HepG2 (cell line): Measurements from ENCODE around the gene NBPF1. TPM values are rescaled to one million over a fixed set of nuclear protein-coding genes. Genes with fewer than 3 reads are reported as not detected.

Source experiments
- CBX2 ChIP-seq, 2 experiments: fragments of 200-600 bp in 1 of 2; sonication (generic); formaldehyde crosslinking in 1 of 2; IDR thresholded peaks; 2 replicates each; pipeline versions ENCODE4 v1.7.0 to v1.8.1; 2018 to 2022; ENCODE audit warnings: low read depth in 2 of 2, low read length in 1 of 2, mild to moderate bottlenecking in 1 of 2, missing genetic modification reagents in 1 of 2
- CC2D1A ChIP-seq: sonication (generic); formaldehyde crosslinking; IDR thresholded peaks from 2 replicates; pipeline ENCODE4 v1.8.1; 2023; ENCODE audit warnings: mild to moderate bottlenecking, missing genetic modification reagents
- EP300 ChIP-seq, 3 experiments: sonication (generic) in 1 of 3; formaldehyde crosslinking in 1 of 3; IDR thresholded peaks; 2 replicates each; pipeline versions ENCODE4 v1.5.1 to v1.6.1; 2011 to 2020; ENCODE audit warnings: low read depth in 2 of 3, low read length in 2 of 3, borderline replicate concordance in 1 of 3, improper control_type of control experiment in 1 of 3, mild to moderate bottlenecking in 1 of 3, missing genetic modification reagents in 1 of 3, moderate library complexity in 1 of 3
- FOXM1 ChIP-seq: sonication (generic); formaldehyde crosslinking; IDR thresholded peaks from 2 replicates; pipeline ENCODE4 v1.5.0; 2020; ENCODE audit warnings: missing genetic modification reagents
- JUND ChIP-seq: sonication (generic); formaldehyde crosslinking; IDR thresholded peaks from 2 replicates; pipeline ENCODE4 v1.8.0; 2022; ENCODE audit warnings: mild to moderate bottlenecking, missing genetic modification reagents
- MEIS2 ChIP-seq: sonication (generic); formaldehyde crosslinking; IDR thresholded peaks from 2 replicates; pipeline ENCODE4 v1.9.0; 2021; ENCODE audit warnings: mild to moderate bottlenecking, missing genetic modification reagents
- RBFOX2 ChIP-seq: fragments of 200-400 bp; formaldehyde crosslinking; IDR thresholded peaks from 2 replicates; pipeline ENCODE4 v1.6.1; 2017; ENCODE audit warnings: low read depth, mild to moderate bottlenecking, low read length
- SNAI1 ChIP-seq: sonication (generic); formaldehyde crosslinking; IDR thresholded peaks from 2 replicates; pipeline ENCODE4 v1.5.0; 2020; ENCODE audit warnings: mild to moderate bottlenecking, missing genetic modification reagents, borderline replicate concordance
- ZNF180 ChIP-seq: sonication (generic); formaldehyde crosslinking; IDR thresholded peaks from 2 replicates; pipeline ENCODE4 v1.4.0; 2020; ENCODE audit warnings: low read depth, missing genetic modification reagents, borderline replicate concordance
- ZNF24 ChIP-seq: fragments of 450-650 bp; IDR thresholded peaks from 2 replicates; pipeline ENCODE4 v1.6.1; 2017; ENCODE audit warnings: antibody characterized with exemption, mild to moderate bottlenecking
- ZNF317 ChIP-seq: sonication (generic); formaldehyde crosslinking; IDR thresholded peaks from 2 replicates; pipeline ENCODE4 v1.5.0; 2020; ENCODE audit warnings: mild to moderate bottlenecking, missing genetic modification reagents
- ZNF468 ChIP-seq: sonication (generic); formaldehyde crosslinking; IDR thresholded peaks from 2 replicates; pipeline ENCODE4 v1.8.0; 2022; ENCODE audit warnings: mild to moderate bottlenecking, moderate library complexity, missing genetic modification reagents
- polyA plus RNA-seq, 8 experiments: library from polyadenylated mRNA; depleted of rRNA in 3 of 8; stranded (reverse) in 7 of 8; unstranded in 1 of 8; fragments of >200 nt; fragmentation: Illumina TruSeq in 4 of 8; extraction: Trizol in 4 of 8; gene quantifications; 2 replicates each; pipeline versions ENCODE4 v1.2.1 to v1.2.3, GENCODE V29; 2011 to 2016; ENCODE audit warnings: low read depth in 4 of 8, missing spikeins in 1 of 8, mixed read lengths in 1 of 8; ENCODE audit not compliant: insufficient read depth in 1 of 8
- total RNA-seq, 5 experiments: library from RNA; depleted of rRNA; stranded (reverse); fragments of >200 nt; fragmentation: Illumina TruSeq; extraction: Trizol; gene quantifications; 2 replicates each; pipeline ENCODE4 v1.2.3, GENCODE V29; 2016; ENCODE audit warnings: low read depth in 1 of 5
- TF ChIP-seq, protein P1 (sequence below): sonication (generic); formaldehyde crosslinking; IDR thresholded peaks from 2 replicates; pipeline ENCODE4 v1.4.0; 2020; ENCODE audit warnings: mild to moderate bottlenecking, missing genetic modification reagents
- TF ChIP-seq, protein P2 (sequence below): sonication (generic); formaldehyde crosslinking; IDR thresholded peaks from 2 replicates; pipeline ENCODE4 v1.5.0; 2020; ENCODE audit warnings: mild to moderate bottlenecking, missing genetic modification reagents
- TF ChIP-seq, protein P3 (sequence below): sonication (generic); formaldehyde crosslinking; IDR thresholded peaks from 2 replicates; pipeline ENCODE4 v1.8.1; 2022; ENCODE audit warnings: low read depth, mild to moderate bottlenecking, missing genetic modification reagents

The NBPF1 gene
- total and polyA plus RNA-seq, 2 of the 13 experiments (the other 11 are each of a cell fraction or from before 2014, with no cell fraction given): 30.3 to 35.6 TPM

DNA sequence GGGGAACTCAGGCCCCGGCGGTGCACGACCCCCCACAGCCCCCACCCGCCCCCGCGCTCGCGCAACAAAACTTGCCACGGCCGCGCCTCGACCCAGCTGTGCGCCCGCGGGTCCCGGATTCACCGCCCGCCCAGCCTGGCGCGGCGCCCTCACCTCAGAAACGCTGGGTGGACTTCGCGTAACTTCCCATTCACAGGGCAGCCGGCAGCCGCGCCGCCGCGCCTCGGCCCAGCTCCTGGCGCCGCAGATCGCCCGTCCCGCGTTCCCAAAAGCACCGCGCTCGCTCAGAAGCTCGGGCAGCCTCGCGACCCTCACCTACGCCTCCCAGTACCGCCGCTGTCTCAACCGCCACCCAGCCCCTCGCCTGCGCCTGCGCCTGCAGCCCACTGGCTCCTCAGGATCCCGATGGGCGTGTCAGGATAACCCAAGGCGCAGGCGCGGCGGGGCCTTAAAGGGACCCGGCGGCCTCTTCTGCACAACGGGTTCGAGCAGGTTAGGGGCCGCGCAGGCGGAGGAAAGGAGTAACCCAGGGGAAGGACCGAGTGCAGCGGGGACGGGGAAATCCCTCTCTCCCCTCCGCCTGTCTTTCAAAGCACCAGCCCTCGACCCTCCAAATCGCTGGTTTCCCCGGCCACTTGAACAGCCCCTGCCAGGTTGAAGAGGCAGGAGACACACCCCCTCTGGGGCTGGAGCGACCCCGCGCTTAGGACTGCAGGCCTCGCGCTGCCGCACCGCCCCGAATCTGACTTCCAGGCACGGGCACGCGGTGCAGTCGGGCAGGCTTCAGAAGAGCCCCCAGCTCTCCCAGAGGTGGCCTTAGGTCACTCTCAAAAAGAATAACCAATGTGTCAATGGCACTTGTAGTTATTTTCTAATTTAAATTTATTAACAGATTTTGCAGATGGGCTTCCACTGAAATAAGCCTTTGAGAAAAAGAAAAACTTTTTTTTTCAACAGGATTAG is at the start of gene NBPF1 (continued):
- TF ChIP-seq, protein P1, sequence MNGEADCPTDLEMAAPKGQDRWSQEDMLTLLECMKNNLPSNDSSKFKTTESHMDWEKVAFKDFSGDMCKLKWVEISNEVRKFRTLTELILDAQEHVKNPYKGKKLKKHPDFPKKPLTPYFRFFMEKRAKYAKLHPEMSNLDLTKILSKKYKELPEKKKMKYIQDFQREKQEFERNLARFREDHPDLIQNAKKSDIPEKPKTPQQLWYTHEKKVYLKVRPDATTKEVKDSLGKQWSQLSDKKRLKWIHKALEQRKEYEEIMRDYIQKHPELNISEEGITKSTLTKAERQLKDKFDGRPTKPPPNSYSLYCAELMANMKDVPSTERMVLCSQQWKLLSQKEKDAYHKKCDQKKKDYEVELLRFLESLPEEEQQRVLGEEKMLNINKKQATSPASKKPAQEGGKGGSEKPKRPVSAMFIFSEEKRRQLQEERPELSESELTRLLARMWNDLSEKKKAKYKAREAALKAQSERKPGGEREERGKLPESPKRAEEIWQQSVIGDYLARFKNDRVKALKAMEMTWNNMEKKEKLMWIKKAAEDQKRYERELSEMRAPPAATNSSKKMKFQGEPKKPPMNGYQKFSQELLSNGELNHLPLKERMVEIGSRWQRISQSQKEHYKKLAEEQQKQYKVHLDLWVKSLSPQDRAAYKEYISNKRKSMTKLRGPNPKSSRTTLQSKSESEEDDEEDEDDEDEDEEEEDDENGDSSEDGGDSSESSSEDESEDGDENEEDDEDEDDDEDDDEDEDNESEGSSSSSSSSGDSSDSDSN: peak; percentile 98
- TF ChIP-seq ZNF24: 0 out of 2 replicates have a peak, but pooled peaks have one; percentile 15
- TF ChIP-seq, protein P2, sequence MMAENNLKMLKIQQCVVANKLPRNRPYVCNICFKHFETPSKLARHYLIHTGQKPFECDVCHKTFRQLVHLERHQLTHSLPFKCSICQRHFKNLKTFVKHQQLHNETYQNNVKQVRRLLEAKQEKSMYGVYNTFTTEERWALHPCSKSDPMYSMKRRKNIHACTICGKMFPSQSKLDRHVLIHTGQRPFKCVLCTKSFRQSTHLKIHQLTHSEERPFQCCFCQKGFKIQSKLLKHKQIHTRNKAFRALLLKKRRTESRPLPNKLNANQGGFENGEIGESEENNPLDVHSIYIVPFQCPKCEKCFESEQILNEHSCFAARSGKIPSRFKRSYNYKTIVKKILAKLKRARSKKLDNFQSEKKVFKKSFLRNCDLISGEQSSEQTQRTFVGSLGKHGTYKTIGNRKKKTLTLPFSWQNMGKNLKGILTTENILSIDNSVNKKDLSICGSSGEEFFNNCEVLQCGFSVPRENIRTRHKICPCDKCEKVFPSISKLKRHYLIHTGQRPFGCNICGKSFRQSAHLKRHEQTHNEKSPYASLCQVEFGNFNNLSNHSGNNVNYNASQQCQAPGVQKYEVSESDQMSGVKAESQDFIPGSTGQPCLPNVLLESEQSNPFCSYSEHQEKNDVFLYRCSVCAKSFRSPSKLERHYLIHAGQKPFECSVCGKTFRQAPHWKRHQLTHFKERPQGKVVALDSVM: no peak
- peak; percentile 97; the same call in 1 of the 2 replicates for TF ChIP-seq ZNF468 (CRISPR knock-in tag)
- peak; percentile 81 for TF ChIP-seq SNAI1 (CRISPR knock-in tag)
- TF ChIP-seq MEIS2 (CRISPR knock-in tag): peak; percentile 76
- TF ChIP-seq, protein P3, sequence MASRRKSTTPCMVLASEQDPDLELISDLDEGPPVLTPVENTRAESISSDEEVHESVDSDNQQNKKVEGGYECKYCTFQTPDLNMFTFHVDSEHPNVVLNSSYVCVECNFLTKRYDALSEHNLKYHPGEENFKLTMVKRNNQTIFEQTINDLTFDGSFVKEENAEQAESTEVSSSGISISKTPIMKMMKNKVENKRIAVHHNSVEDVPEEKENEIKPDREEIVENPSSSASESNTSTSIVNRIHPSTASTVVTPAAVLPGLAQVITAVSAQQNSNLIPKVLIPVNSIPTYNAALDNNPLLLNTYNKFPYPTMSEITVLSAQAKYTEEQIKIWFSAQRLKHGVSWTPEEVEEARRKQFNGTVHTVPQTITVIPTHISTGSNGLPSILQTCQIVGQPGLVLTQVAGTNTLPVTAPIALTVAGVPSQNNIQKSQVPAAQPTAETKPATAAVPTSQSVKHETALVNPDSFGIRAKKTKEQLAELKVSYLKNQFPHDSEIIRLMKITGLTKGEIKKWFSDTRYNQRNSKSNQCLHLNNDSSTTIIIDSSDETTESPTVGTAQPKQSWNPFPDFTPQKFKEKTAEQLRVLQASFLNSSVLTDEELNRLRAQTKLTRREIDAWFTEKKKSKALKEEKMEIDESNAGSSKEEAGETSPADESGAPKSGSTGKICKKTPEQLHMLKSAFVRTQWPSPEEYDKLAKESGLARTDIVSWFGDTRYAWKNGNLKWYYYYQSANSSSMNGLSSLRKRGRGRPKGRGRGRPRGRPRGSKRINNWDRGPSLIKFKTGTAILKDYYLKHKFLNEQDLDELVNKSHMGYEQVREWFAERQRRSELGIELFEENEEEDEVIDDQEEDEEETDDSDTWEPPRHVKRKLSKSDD: no peak; the same call in 1 of the 2 replicates
- peak; percentile 94; the same call in 1 of the 2 replicates for TF ChIP-seq ZNF180 (CRISPR knock-in tag)
- peak; percentile 9 to 73; a peak in 2 of 4 replicates for TF ChIP-seq EP300 (IDR thresholded peaks at IDR 0.05; ENCODE audit: low read depth in 2 of 2, low read length in 2 of 2)
- peak; percentile 14; the same call in 1 of the 2 replicates for TF ChIP-seq EP300 (CRISPR knock-in tag; IDR thresholded peaks at IDR 0.05; ENCODE audit: borderline replicate concordance)
- peak; percentile 98 for TF ChIP-seq RBFOX2
- TF ChIP-seq JUND: peak; percentile 45; the same call in 1 of the 2 replicates
- peak; percentile 57 for TF ChIP-seq CC2D1A (CRISPR knock-in tag)
- peak; percentile 89; the same call in 1 of the 2 replicates for TF ChIP-seq FOXM1 (CRISPR knock-in tag)
- peak; percentile 93 for TF ChIP-seq ZNF317
- TF ChIP-seq CBX2 (IDR thresholded peaks at IDR 0.05; ENCODE audit: low read depth, low read length): no peak
- peak; percentile 94 for TF ChIP-seq CBX2 (CRISPR knock-in tag; IDR thresholded peaks at IDR 0.05; ENCODE audit: low read depth)
